Fibroblast of lung (primary cell): ENCODE data around the gene TUBGCP3. TPM values are rescaled to one million over a fixed set of nuclear protein-coding genes. Genes with fewer than 3 reads are reported as not detected.

Experiments
- DNase-seq, 2 donors: peaks; one replicate each; pipeline versions ENCODE4 v3.0.0 to v3.0.0-alpha.2; 2010; ENCODE audit warnings: low read depth in 2 of 2
- H2AFZ ChIP-seq: 2 replicates; pipeline ENCODE4 v1.5.1; 2012; ENCODE audit warnings: low read length, control low read depth, inconsistent platforms
- H3K27ac ChIP-seq: 2 replicates; pipeline ENCODE4 v1.5.1; 2011; ENCODE audit warnings: low read length, control low read depth; ENCODE audit not compliant: insufficient read depth
- H3K27me3 ChIP-seq: 2 replicates; pipeline ENCODE4 v1.5.1; 2011; ENCODE audit warnings: mild to moderate bottlenecking, low read length; ENCODE audit not compliant: control insufficient read depth, insufficient read depth
- H3K36me3 ChIP-seq: 2 replicates; pipeline ENCODE4 v1.5.1; 2011; ENCODE audit warnings: low read length; ENCODE audit not compliant: control insufficient read depth, insufficient read depth
- H3K4me1 ChIP-seq: 2 replicates; pipeline ENCODE4 v1.5.1; 2011; ENCODE audit warnings: low read length; ENCODE audit not compliant: control insufficient read depth, insufficient read depth; ENCODE audit errors: extremely low read depth
- H3K4me2 ChIP-seq: 2 replicates; pipeline ENCODE4 v1.5.1; 2011; ENCODE audit warnings: low read length, control low read depth; ENCODE audit not compliant: insufficient read depth; ENCODE audit errors: extremely low read depth
- H3K4me3 ChIP-seq, 4 experiments: fragments of 200-600 bp in 1 of 4; sonication (generic) in 1 of 4; replicated peaks in 1 of 4; 2 replicates each; pipeline ENCODE4 v1.5.1; 2011 to 2016; ENCODE audit warnings: low read length in 4 of 4, low read depth in 3 of 4, mild to moderate bottlenecking in 3 of 4, control low read depth in 2 of 4, inconsistent platforms in 1 of 4, mixed read lengths in 1 of 4; ENCODE audit not compliant: insufficient read depth in 1 of 4; ENCODE audit errors: control extremely low read depth in 1 of 4
- H3K79me2 ChIP-seq: 2 replicates; pipeline ENCODE4 v1.5.1; 2012; ENCODE audit warnings: mild to moderate bottlenecking, low read length, inconsistent platforms; ENCODE audit not compliant: control insufficient read depth, insufficient read depth
- H3K9ac ChIP-seq: 2 replicates; pipeline ENCODE4 v1.5.1; 2011; ENCODE audit warnings: mild to moderate bottlenecking, low read length, control low read depth; ENCODE audit not compliant: insufficient read depth
- H3K9me3 ChIP-seq: 2 replicates; pipeline ENCODE4 v1.5.1; 2012; ENCODE audit warnings: low read depth, low read length; ENCODE audit not compliant: control insufficient read depth, insufficient read depth
- H4K20me1 ChIP-seq: 2 replicates; pipeline ENCODE4 v1.5.1; 2011; ENCODE audit warnings: low read length; ENCODE audit not compliant: control insufficient read depth, insufficient read depth; ENCODE audit errors: extremely low read depth
- CTCF ChIP-seq, 2 donors: IDR thresholded peaks in 1 of 2; conservative IDR thresholded peaks in 1 of 2; 1 replicate in 1 of 2; 2 replicates in 1 of 2; pipeline ENCODE4 v1.5.1; 2011 to 2012; ENCODE audit warnings: low read length in 2 of 2, control low read depth in 1 of 2, inconsistent platforms in 1 of 2, low read depth in 1 of 2, mild to moderate bottlenecking in 1 of 2
- EZH2 ChIP-seq: IDR thresholded peaks from 2 replicates; pipeline ENCODE4 v1.5.1; 2012; ENCODE audit warnings: low read length, control low read depth, mild to moderate bottlenecking; ENCODE audit errors: missing control alignments
- polyA plus RNA-seq, 2 donors: library from polyadenylated mRNA; depleted of rRNA in 1 of 2; stranded (reverse) in 1 of 2; unstranded in 1 of 2; fragments of >200 nt; gene quantifications; 2 replicates each; pipeline ENCODE4 v1.2.1, GENCODE V29; 2011 to 2012; ENCODE audit warnings: missing spikeins in 1 of 2
- total RNA-seq: library from RNA; depleted of rRNA; stranded (reverse); fragments of >200 nt; gene quantifications from 2 replicates; pipeline ENCODE4 v1.2.1, GENCODE V29; 2014

TUBGCP3 gene
- total and polyA plus RNA-seq, 2 donors (not counting 1 experiment from before 2014, with no cell fraction given): 14.5 to 17.2 TPM

GRCh38 chr13:112574834-112575613 lies 12.9 kb downstream of the TUBGCP3 start:
- Histone ChIP-seq H3K9me3 (no peaks in the 10 kb centered on the region), H3K4me1 (peaks cover 2% of the 10 kb centered on the region), H3K9ac (no peak overlapping the region), H2AFZ (no peak overlapping the region), H3K4me3 (no peak overlapping the region), H3K4me2 (peak overlapping the region; percentile 62), H3K79me2 (peaks cover 76% of the 10 kb centered on the region), H3K27me3 (no peaks in the 10 kb centered on the region), H3K36me3 (no peaks in the 10 kb centered on the region), H3K27ac (peak overlapping the region; percentile 9), H4K20me1 (no peaks in the 10 kb centered on the region)
- no peak for TF ChIP-seq CTCF (conservative IDR thresholded peaks at IDR 0.05 in 1 of 2, IDR thresholded peaks at IDR 0.05 in 1 of 2; ENCODE audit: low read depth in 1 of 2, low read length in 2 of 2)
- no peak for TF ChIP-seq EZH2
- DNase-seq: no peak

GRCh38 chr13:112574416-112574815 lies 13.5 kb downstream of the TUBGCP3 start:
- TF ChIP-seq CTCF (conservative IDR thresholded peaks at IDR 0.05 in 1 of 2, IDR thresholded peaks at IDR 0.05 in 1 of 2; ENCODE audit: low read depth in 1 of 2, low read length in 2 of 2): no peak
- TF ChIP-seq EZH2: no peak
- Histone ChIP-seq H3K9me3 (no peaks in the 10 kb centered on the region), H3K36me3 (no peaks in the 10 kb centered on the region), H3K79me2 (peaks cover 73% of the 10 kb centered on the region), H3K9ac (no peak overlapping the region), H3K4me2 (no peak overlapping the region), H3K4me1 (peaks cover 2% of the 10 kb centered on the region), H3K27me3 (no peaks in the 10 kb centered on the region), H3K4me3 (no peak overlapping the region), H3K27ac (no peak overlapping the region), H4K20me1 (no peaks in the 10 kb centered on the region), H2AFZ (no peak overlapping the region)
- DNase-seq: peak in 1 of 2 donors; percentile 4

GRCh38 chr13:112573710-112574109 lies 14.2 kb downstream of the TUBGCP3 start:
- no peak overlapping the region for H3K27ac ChIP-seq
- H3K4me1 ChIP-seq: peaks cover 2% of the 10 kb centered on the region
- no peak for TF ChIP-seq CTCF (conservative IDR thresholded peaks at IDR 0.05 in 1 of 2, IDR thresholded peaks at IDR 0.05 in 1 of 2; ENCODE audit: low read depth in 1 of 2, low read length in 2 of 2)
- no peak for DNase-seq
- H3K4me3 ChIP-seq: no peak overlapping the region
- H3K79me2 ChIP-seq: peaks cover 68% of the 10 kb centered on the region
- no peaks in the 10 kb centered on the region for H4K20me1 ChIP-seq
- H3K9me3 ChIP-seq: no peaks in the 10 kb centered on the region
- H3K36me3 ChIP-seq: no peaks in the 10 kb centered on the region
- H3K4me2 ChIP-seq: no peak overlapping the region
- H3K9ac ChIP-seq: no peak overlapping the region
- no peaks in the 10 kb centered on the region for H3K27me3 ChIP-seq
- no peak overlapping the region for H2AFZ ChIP-seq
